ENCODE data around the gene TEAD3.

The TEAD3 gene

DNA sequence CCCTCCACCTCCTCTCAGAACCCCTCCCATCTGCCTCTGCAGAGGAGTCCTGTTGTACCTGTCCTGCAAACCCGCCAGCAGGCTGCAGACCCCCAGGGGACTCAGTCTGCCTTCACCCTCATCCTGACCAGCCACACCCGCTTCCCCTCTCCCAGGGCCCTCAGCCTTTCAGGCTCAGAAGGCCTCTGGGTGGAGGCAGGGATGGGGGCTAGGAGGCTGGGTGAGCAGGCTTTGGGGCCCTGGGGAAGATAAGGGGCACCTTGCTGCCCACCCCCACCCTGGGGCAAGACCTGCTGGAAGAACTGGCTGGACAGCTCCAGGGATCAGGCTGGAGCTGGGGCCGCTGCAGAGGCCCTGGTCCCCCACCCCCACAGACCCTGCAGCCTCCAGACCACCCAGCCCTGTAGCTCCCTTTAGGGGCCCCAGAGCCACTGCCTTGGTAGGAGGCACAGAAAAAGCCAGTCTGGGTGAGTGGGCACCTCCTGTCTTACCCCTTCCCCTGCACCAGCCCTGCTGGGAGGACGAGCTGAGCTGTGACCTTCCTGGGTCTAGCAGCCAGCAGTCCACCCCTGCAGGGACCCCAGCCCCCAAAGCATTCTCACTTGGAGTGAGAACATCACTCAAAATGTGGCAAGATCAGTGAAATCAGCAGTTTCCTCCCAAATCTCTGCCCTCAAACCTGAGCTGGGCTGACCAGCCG lies 5.2 kb downstream of the TEAD3 start:
- peak overlapping the region; percentile 49; the same call in 1 of the 2 replicates for H3K27ac ChIP-seq (ENCODE audit: low read depth, low read length)
- peaks cover 84% of the 10 kb centered on the region for H3K4me1 ChIP-seq (ENCODE audit: control insufficient read depth, insufficient read depth, low read length)
- peak overlapping the region; percentile 88 for H3K9ac ChIP-seq (ENCODE audit: low read length)
- no peaks in the 10 kb centered on the region for H3K36me3 ChIP-seq (ENCODE audit: control insufficient read depth, insufficient read depth, low read length)
- H3K9me3 ChIP-seq (ENCODE audit: control insufficient read depth, insufficient read depth, low read depth, low read length): no peaks in the 10 kb centered on the region
- no peaks in the 10 kb centered on the region for H3K27me3 ChIP-seq (ENCODE audit: control insufficient read depth, insufficient read depth, low read length)
- H3K4me3 ChIP-seq (ENCODE audit: low read depth, low read length): peak overlapping the region; percentile 64

DNA sequence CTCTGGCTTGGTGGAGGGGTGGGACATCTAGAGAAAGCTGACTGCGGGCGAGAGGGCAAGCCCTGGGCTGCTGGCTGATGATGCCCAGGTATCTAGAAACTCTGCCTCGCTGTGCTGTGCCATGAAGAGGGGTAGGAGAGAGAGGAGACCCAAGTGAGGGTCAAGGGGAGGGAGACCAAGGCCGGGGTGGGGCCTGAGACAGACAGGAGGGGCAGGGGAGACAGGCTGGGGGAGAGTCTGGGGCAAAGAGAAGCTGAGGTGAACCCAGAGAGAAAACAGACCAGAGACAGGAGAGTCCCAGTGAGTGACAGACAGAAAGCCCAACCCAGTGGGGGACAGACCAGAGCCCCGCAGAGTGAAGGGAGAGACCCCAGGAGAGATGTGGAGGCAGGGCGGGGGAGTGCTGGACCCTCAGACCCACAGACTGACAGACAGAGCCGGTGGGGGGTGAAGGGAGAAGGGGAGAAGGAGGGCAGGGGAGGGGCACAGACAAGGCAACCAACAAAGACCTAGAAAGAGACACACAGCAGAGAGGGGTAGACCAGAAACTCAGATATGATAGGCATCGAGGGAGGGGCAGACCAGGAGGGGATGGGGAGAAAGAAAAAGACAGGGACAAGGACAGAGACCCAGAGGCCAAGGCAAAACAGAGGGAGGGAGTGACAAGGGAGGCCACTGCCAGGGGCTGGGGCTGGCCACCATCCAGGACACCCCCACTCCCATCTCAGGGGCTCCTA lies 5.9 kb downstream of the TEAD3 start:
- Histone ChIP-seq H3K27ac (ENCODE audit: low read depth, low read length) (peak overlapping the region; percentile 92; the same call in 1 of the 2 replicates), H3K4me3 (ENCODE audit: low read depth, low read length) (peak overlapping the region; percentile 64)

DNA sequence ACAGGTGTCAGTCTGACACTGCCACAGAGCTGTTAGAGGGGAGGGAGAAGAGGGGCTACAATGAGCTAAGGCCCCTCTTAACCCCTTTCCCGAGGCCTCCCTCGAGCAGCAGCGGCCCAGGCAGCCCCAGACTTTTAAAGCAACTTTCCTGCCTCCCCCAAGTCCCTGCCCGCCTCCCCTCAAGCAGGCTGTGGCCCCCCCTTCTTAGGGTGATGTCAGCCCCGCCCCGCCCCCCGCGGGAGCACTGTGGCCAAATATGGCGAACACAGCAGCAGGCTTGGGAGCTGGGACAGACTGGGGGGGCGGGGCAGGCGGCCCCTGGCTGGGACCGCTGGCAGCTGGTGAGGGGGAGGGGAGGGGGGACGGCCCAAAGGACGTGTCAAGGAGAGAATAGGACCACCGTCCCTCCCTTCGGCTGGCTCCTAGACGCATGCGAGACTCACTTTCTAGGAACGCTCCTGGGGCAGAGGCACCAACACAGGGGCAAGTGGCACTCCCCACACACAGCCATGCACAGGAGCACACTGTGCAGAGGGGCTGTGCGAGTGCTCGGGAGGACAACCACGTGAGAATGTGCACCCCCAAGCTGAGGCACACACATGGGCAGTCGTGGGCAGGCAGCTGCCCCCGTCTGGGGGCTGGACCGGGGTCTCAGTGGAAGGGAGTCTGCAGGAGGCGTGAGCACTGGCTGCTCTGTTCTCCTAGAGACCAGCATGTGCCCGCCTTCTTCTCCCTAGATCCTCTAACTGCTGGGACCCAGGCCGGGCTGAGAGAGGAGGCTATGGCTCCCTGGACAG lies 6.7 kb downstream of the TEAD3 start:
- Histone ChIP-seq H3K4me1 (ENCODE audit: control insufficient read depth, insufficient read depth, low read length) (peaks cover 90% of the 10 kb centered on the region), H3K27ac (ENCODE audit: low read depth, low read length) (peak overlapping the region; percentile 92; the same call in 1 of the 2 replicates), H3K4me3 (ENCODE audit: low read depth, low read length) (peak overlapping the region; percentile 64), H3K9ac (ENCODE audit: low read length) (peak overlapping the region; percentile 88), H3K27me3 (ENCODE audit: control insufficient read depth, insufficient read depth, low read length) (no peaks in the 10 kb centered on the region), H3K36me3 (ENCODE audit: control insufficient read depth, insufficient read depth, low read length) (no peaks in the 10 kb centered on the region), H3K9me3 (ENCODE audit: control insufficient read depth, insufficient read depth, low read depth, low read length) (no peaks in the 10 kb centered on the region)

More for the DNA sequence above, 5.9 kb downstream of the TEAD3 start:
- H3K9ac ChIP-seq (ENCODE audit: low read length): peak overlapping the region; percentile 88
- H3K36me3 ChIP-seq (ENCODE audit: control insufficient read depth, insufficient read depth, low read length): no peaks in the 10 kb centered on the region
- peaks cover 90% of the 10 kb centered on the region for H3K4me1 ChIP-seq (ENCODE audit: control insufficient read depth, insufficient read depth, low read length)
- H3K27me3 ChIP-seq (ENCODE audit: control insufficient read depth, insufficient read depth, low read length): no peaks in the 10 kb centered on the region
- H3K9me3 ChIP-seq (ENCODE audit: control insufficient read depth, insufficient read depth, low read depth, low read length): no peaks in the 10 kb centered on the region

DNA sequence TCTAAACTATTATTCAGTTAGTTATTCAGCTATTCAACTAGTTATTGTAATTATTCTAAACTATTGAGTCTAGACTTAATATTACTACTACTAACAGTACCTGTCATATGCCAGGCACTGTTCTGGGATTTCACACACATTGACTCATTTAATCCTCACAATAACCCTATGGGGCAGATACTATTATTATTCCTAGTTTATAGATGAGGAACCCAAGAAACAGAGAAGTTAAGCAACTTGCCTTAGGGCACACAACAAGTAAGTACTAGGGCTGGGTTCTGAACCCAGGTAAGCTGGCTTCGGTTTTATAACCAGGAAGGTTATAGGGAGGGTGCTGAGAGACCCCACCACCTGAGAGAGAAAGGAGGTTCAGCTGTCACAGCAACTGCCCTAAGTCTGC lies 7.8 kb downstream of the TEAD3 start:
- peak overlapping the region; percentile 56 for H3K9ac ChIP-seq (ENCODE audit: low read length)
- no peaks in the 10 kb centered on the region for H3K9me3 ChIP-seq (ENCODE audit: control insufficient read depth, insufficient read depth, low read depth, low read length)
- H3K4me1 ChIP-seq (ENCODE audit: control insufficient read depth, insufficient read depth, low read length): peaks cover 87% of the 10 kb centered on the region
- H3K27ac ChIP-seq (ENCODE audit: low read depth, low read length): no peak overlapping the region; the same call in 1 of the 2 replicates
- H3K27me3 ChIP-seq (ENCODE audit: control insufficient read depth, insufficient read depth, low read length): no peaks in the 10 kb centered on the region
- H3K36me3 ChIP-seq (ENCODE audit: control insufficient read depth, insufficient read depth, low read length): no peaks in the 10 kb centered on the region
- no peak overlapping the region for H3K4me3 ChIP-seq (ENCODE audit: low read depth, low read length)

- H3K36me3 ChIP-seq (ENCODE audit: control insufficient read depth, insufficient read depth, low read length): peaks cover 3% of the 10 kb centered on the region
- H3K27ac ChIP-seq (ENCODE audit: low read depth, low read length): peak overlapping the region; percentile 55; the same call in 1 of the 2 replicates
- no peaks in the 10 kb centered on the region for H3K9me3 ChIP-seq (ENCODE audit: control insufficient read depth, insufficient read depth, low read depth, low read length)
- H3K4me3 ChIP-seq (ENCODE audit: low read depth, low read length): no peak overlapping the region
- peaks cover 81% of the 10 kb centered on the region for H3K4me1 ChIP-seq (ENCODE audit: control insufficient read depth, insufficient read depth, low read length)
- H3K27me3 ChIP-seq (ENCODE audit: control insufficient read depth, insufficient read depth, low read length): no peaks in the 10 kb centered on the region
- H3K9ac ChIP-seq (ENCODE audit: low read length): peak overlapping the region; percentile 55
Measured at GRCh38 chr6:35488517-35488862, 8.4 kb downstream of the TEAD3 start.

DNA sequence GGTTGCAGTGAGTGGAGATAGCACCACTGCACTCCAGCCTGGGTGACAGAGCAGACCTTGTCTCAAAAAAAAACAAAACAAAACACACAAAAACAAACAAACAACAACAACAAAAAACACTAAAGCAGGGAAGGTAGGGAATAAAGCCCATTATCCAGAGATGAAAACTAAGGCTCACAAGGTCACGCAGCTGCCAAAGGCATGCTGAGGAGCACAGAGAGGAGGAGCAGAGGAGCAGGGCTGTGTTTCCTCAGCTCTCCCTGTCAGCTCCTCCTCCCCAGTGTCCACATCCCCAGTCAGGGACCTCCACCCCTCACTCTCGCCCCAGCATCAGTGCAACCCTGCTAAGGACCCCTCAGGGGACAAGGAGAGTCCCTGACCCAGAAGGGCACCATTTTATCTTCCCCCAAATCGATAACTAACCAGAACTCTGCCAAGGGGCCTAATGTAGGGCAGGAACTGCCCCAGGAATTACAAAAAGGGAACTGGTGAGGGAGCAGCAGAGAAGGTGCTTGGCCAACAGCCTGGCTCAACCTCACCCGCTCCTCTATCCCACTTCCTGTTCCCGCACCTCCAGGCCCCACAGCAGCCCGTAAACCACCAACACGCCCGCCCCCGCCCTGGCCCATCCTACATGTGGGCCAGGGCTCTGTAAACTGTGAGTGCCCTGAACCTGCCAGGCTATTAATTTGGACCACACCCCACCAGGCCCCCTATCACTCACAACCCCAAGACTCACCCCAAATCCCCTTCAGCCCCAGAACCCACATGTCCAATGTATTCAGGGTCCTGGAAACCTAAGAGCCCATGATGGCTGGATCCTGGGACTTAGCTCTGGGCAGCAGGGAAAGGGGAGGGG lies 9.0 kb downstream of the TEAD3 start:
- Histone ChIP-seq H3K27me3 (ENCODE audit: control insufficient read depth, insufficient read depth, low read length) (no peaks in the 10 kb centered on the region), H3K4me3 (ENCODE audit: low read depth, low read length) (no peak overlapping the region), H3K36me3 (ENCODE audit: control insufficient read depth, insufficient read depth, low read length) (peaks cover 9% of the 10 kb centered on the region), H3K9ac (ENCODE audit: low read length) (peak overlapping the region; percentile 55), H3K27ac (ENCODE audit: low read depth, low read length) (peak overlapping the region; percentile 55; the same call in 1 of the 2 replicates), H3K4me1 (ENCODE audit: control insufficient read depth, insufficient read depth, low read length) (peaks cover 75% of the 10 kb centered on the region), H3K9me3 (ENCODE audit: control insufficient read depth, insufficient read depth, low read depth, low read length) (no peaks in the 10 kb centered on the region)

DNA sequence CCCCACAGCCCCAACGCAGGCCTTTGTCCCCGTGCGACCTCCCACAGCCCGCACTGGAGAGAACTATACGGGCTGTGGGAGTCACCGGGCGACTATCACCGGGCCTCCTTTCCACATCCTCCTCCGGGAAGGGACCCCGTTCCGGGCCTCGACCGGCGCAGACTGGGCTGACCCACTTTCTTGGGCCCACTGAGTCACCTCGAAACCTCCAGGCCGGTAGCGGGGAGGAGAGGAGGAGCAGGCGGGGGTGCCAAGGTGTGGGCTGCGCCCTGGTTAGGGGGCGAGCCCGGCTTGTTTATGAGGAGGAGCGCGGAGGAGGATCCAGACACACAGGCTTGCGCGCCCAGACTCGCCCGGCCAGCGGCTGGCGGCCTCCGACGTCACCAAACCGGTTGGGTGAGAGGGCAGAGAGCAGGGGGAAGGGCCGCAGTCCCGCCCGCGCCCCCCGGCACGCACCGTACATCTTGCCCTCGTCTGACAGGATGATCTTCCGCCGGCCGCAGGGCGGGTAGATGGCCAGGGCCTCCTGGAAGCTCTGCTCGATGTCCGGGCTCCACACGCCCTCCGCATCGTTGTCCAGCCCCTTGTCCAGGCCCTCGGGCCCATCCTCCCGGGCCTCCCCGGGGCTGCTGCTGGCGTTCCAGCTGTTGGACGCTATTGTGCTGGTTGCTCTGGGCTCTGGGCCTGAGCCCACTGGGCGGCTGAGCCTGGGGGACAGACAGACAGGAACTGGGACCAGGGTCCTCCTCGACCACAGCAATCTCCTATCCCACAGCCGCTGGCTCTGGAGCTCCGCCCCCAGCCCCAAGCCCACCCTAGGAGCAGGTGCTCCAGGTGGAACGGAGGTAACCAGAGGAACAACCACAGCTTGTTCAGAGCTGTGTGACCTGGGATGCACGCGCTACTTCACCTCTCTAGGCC lies 10.6 kb downstream of the TEAD3 start:
- Histone ChIP-seq H3K4me3 (ENCODE audit: low read depth, low read length) (peak overlapping the region; percentile 41), H3K36me3 (ENCODE audit: control insufficient read depth, insufficient read depth, low read length) (peaks cover 17% of the 10 kb centered on the region), H3K9ac (ENCODE audit: low read length) (peak overlapping the region; percentile 95), H3K4me1 (ENCODE audit: control insufficient read depth, insufficient read depth, low read length) (peaks cover 59% of the 10 kb centered on the region), H3K9me3 (ENCODE audit: control insufficient read depth, insufficient read depth, low read depth, low read length) (no peaks in the 10 kb centered on the region), H3K27me3 (ENCODE audit: control insufficient read depth, insufficient read depth, low read length) (no peaks in the 10 kb centered on the region), H3K27ac (ENCODE audit: low read depth, low read length) (peak overlapping the region; percentile 98)

- H3K36me3 ChIP-seq (ENCODE audit: control insufficient read depth, insufficient read depth, low read length): peaks cover 23% of the 10 kb centered on the region
- H3K4me3 ChIP-seq (ENCODE audit: low read depth, low read length): peak overlapping the region; percentile 41
- H3K4me1 ChIP-seq (ENCODE audit: control insufficient read depth, insufficient read depth, low read length): peaks cover 51% of the 10 kb centered on the region
- H3K9me3 ChIP-seq (ENCODE audit: control insufficient read depth, insufficient read depth, low read depth, low read length): no peaks in the 10 kb centered on the region
- H3K27ac ChIP-seq (ENCODE audit: low read depth, low read length): peak overlapping the region; percentile 98
- H3K9ac ChIP-seq (ENCODE audit: low read length): peak overlapping the region; percentile 95
- no peaks in the 10 kb centered on the region for H3K27me3 ChIP-seq (ENCODE audit: control insufficient read depth, insufficient read depth, low read length)
Measured at GRCh38 chr6:35485402-35485877, 11.4 kb downstream of the TEAD3 start.

GRCh38 chr6:35484921-35485392 lies 11.9 kb downstream of the TEAD3 start:
- Histone ChIP-seq H3K9me3 (ENCODE audit: control insufficient read depth, insufficient read depth, low read depth, low read length) (no peaks in the 10 kb centered on the region), H3K27ac (ENCODE audit: low read depth, low read length) (peak overlapping the region; percentile 98), H3K4me3 (ENCODE audit: low read depth, low read length) (peak overlapping the region; percentile 41), H3K27me3 (ENCODE audit: control insufficient read depth, insufficient read depth, low read length) (no peaks in the 10 kb centered on the region), H3K36me3 (ENCODE audit: control insufficient read depth, insufficient read depth, low read length) (peaks cover 25% of the 10 kb centered on the region), H3K9ac (ENCODE audit: low read length) (peak overlapping the region; percentile 95), H3K4me1 (ENCODE audit: control insufficient read depth, insufficient read depth, low read length) (peaks cover 48% of the 10 kb centered on the region)

All from HUES6 (cell line).